ENCODE results near the gene RCCD1.

Gene RCCD1

GRCh38 chr15:90962021-90962420 is 7.3 kb downstream of the RCCD1 start:
- no peak for TF ChIP-seq YY1 (IDR thresholded peaks at IDR 0.05; ENCODE audit: low read depth)
- TF ChIP-seq FOXM1 (IDR thresholded peaks at IDR 0.05; ENCODE audit: borderline replicate concordance, low read depth): no peak
- no peak for TF ChIP-seq TCF12 (IDR thresholded peaks at IDR 0.05; ENCODE audit: low read depth)
- no peak for TF ChIP-seq TAF1 (IDR thresholded peaks at IDR 0.05; ENCODE audit: low read depth)
- TF ChIP-seq CREB1 (IDR thresholded peaks at IDR 0.05; ENCODE audit: low read depth): no peak
- TF ChIP-seq, protein P1, sequence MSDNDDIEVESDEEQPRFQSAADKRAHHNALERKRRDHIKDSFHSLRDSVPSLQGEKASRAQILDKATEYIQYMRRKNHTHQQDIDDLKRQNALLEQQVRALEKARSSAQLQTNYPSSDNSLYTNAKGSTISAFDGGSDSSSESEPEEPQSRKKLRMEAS (IDR thresholded peaks at IDR 0.05): no peak
- TF ChIP-seq, protein P2, sequence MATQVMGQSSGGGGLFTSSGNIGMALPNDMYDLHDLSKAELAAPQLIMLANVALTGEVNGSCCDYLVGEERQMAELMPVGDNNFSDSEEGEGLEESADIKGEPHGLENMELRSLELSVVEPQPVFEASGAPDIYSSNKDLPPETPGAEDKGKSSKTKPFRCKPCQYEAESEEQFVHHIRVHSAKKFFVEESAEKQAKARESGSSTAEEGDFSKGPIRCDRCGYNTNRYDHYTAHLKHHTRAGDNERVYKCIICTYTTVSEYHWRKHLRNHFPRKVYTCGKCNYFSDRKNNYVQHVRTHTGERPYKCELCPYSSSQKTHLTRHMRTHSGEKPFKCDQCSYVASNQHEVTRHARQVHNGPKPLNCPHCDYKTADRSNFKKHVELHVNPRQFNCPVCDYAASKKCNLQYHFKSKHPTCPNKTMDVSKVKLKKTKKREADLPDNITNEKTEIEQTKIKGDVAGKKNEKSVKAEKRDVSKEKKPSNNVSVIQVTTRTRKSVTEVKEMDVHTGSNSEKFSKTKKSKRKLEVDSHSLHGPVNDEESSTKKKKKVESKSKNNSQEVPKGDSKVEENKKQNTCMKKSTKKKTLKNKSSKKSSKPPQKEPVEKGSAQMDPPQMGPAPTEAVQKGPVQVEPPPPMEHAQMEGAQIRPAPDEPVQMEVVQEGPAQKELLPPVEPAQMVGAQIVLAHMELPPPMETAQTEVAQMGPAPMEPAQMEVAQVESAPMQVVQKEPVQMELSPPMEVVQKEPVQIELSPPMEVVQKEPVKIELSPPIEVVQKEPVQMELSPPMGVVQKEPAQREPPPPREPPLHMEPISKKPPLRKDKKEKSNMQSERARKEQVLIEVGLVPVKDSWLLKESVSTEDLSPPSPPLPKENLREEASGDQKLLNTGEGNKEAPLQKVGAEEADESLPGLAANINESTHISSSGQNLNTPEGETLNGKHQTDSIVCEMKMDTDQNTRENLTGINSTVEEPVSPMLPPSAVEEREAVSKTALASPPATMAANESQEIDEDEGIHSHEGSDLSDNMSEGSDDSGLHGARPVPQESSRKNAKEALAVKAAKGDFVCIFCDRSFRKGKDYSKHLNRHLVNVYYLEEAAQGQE (IDR thresholded peaks at IDR 0.05; ENCODE audit: low read depth): no peak
- no peak for TF ChIP-seq CEBPB (IDR thresholded peaks at IDR 0.05)
- TF ChIP-seq EP300 (IDR thresholded peaks at IDR 0.05; ENCODE audit: borderline replicate concordance): no peak
- no peak for TF ChIP-seq EGR1 (IDR thresholded peaks at IDR 0.05)
- no peak for TF ChIP-seq TEAD4 (IDR thresholded peaks at IDR 0.05)
- no peak for TF ChIP-seq RAD21 (IDR thresholded peaks at IDR 0.05; ENCODE audit: low read depth)
- TF ChIP-seq USF1 (IDR thresholded peaks at IDR 0.05): no peak
- TF ChIP-seq NFIC (IDR thresholded peaks at IDR 0.05): no peak
- no peak for TF ChIP-seq ZBTB7A (IDR thresholded peaks at IDR 0.05; ENCODE audit: low read depth)

GRCh38 chr15:90966262-90966661 is 11.6 kb downstream of the RCCD1 start:
- no peak for TF ChIP-seq YY1 (IDR thresholded peaks at IDR 0.05; ENCODE audit: low read depth)
- TF ChIP-seq TEAD4 (IDR thresholded peaks at IDR 0.05): no peak
- no peak for TF ChIP-seq CEBPB (IDR thresholded peaks at IDR 0.05)
- TF ChIP-seq FOXM1 (IDR thresholded peaks at IDR 0.05; ENCODE audit: borderline replicate concordance, low read depth): no peak
- TF ChIP-seq TCF12 (IDR thresholded peaks at IDR 0.05; ENCODE audit: low read depth): no peak
- TF ChIP-seq EGR1 (IDR thresholded peaks at IDR 0.05): no peak

DNA sequence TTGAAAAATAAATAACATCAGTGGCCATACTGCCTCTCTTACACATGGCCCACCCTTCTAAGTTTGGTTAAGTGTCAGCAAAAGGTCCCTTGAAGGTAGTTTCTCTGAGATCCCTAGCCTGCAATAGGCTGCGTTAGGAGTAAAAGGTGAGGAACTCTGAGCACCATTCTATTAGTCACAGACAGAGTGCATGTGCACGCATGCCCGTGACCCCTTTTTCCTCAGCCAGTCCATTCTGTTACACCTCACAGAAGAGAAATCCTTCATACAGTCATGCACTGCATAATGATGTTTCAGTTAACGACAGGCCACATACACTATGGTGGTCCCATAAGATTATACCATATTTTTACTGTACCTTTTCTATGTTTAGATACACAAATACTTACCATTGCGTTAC is 12.5 kb downstream of the RCCD1 start:
- TF ChIP-seq YY1 (IDR thresholded peaks at IDR 0.05; ENCODE audit: low read depth) (no peak), TAF1 (IDR thresholded peaks at IDR 0.05; ENCODE audit: low read depth) (no peak), EGR1 (IDR thresholded peaks at IDR 0.05) (no peak), TEAD4 (IDR thresholded peaks at IDR 0.05) (no peak), EP300 (IDR thresholded peaks at IDR 0.05; ENCODE audit: borderline replicate concordance) (no peak), CEBPB (IDR thresholded peaks at IDR 0.05) (no peak), USF1 (IDR thresholded peaks at IDR 0.05) (no peak), CREB1 (IDR thresholded peaks at IDR 0.05; ENCODE audit: low read depth) (no peak), NFIC (IDR thresholded peaks at IDR 0.05) (no peak), ZBTB7A (IDR thresholded peaks at IDR 0.05; ENCODE audit: low read depth) (no peak), TCF12 (IDR thresholded peaks at IDR 0.05; ENCODE audit: low read depth) (no peak), RAD21 (IDR thresholded peaks at IDR 0.05; ENCODE audit: low read depth) (no peak), FOXM1 (IDR thresholded peaks at IDR 0.05; ENCODE audit: borderline replicate concordance, low read depth) (no peak)
- TF ChIP-seq, protein P2 (IDR thresholded peaks at IDR 0.05; ENCODE audit: low read depth): no peak
- TF ChIP-seq, protein P1 (IDR thresholded peaks at IDR 0.05): no peak

DNA sequence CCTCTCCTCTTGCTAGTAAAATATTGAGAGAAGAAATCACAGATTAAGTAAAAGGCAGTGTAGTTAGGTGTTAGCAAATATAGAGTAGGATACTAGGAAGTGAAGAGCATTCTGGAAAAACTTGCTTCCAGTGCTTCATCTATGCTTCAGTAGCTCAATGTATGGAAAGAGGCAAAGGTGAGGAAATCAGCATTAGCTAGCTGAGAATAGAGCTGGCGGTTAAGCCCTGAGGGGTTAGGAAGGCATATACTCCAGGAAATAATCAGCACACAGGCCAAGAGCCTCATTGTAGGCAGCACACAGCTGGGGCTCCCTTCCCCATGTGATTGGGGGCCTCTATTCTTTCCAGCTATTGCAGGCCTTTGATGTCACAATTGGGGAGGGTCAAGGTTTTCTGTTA is 13.8 kb downstream of the RCCD1 start:
- TF ChIP-seq RAD21 (IDR thresholded peaks at IDR 0.05; ENCODE audit: low read depth) (no peak), CREB1 (IDR thresholded peaks at IDR 0.05; ENCODE audit: low read depth) (no peak), EP300 (IDR thresholded peaks at IDR 0.05; ENCODE audit: borderline replicate concordance) (no peak), NFIC (IDR thresholded peaks at IDR 0.05) (no peak), CEBPB (IDR thresholded peaks at IDR 0.05) (no peak), FOXM1 (IDR thresholded peaks at IDR 0.05; ENCODE audit: borderline replicate concordance, low read depth) (no peak), USF1 (IDR thresholded peaks at IDR 0.05) (no peak), ZBTB7A (IDR thresholded peaks at IDR 0.05; ENCODE audit: low read depth) (no peak), EGR1 (IDR thresholded peaks at IDR 0.05) (no peak), TCF12 (IDR thresholded peaks at IDR 0.05; ENCODE audit: low read depth) (no peak), TEAD4 (IDR thresholded peaks at IDR 0.05) (no peak), YY1 (IDR thresholded peaks at IDR 0.05; ENCODE audit: low read depth) (no peak), TAF1 (IDR thresholded peaks at IDR 0.05; ENCODE audit: low read depth) (no peak)
- TF ChIP-seq, protein P1 (IDR thresholded peaks at IDR 0.05): no peak
- TF ChIP-seq, protein P2 (IDR thresholded peaks at IDR 0.05; ENCODE audit: low read depth): no peak

All from Ishikawa (cell line).